ENCODE data around the gene ERC1.

DNA sequence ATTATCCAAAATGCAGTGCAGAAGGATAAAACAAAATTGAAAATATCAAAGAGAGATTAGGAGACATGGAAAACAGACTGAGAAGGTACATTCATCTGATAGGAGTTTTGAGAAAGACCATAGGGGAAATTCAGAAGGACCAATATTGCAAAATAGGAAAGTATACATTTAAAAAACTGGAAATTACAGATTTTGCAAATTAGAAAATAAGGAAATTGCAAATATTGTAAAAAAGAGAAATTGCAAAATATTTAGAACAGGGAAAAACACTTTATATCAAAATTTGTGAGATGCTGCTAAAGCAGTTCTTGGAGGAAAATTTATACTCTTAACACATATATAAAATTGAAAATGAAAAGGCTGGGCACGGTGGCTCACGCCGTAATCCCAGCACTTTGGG is 410.9 kb downstream of the ERC1 start:
- no peak for TF ChIP-seq CTCF (IDR thresholded peaks at IDR 0.05)
- no peak for TF ChIP-seq POLR2A (IDR thresholded peaks at IDR 0.05)
- no peak for TF ChIP-seq POLR2AphosphoS5 (IDR thresholded peaks at IDR 0.05)
